MM.1S (cell line): Measurements from ENCODE around the gene RHOT1.
"Not testable (repeated sequence)": the region's sequence is repeated elsewhere in the genome, so short reads cannot be mapped to it uniquely, and the experiment has no call there.

ENCODE experiments used
- DNase-seq: peaks from one replicate; pipeline ENCODE4 v3.0.0-alpha.2; 2015
- H2AFZ ChIP-seq: fragments of 300-600 bp; sonication (generic); 2 replicates; pipeline ENCODE4 v1.6.0; 2016; ENCODE audit warnings: antibody characterized with exemption, low read length
- H3F3A ChIP-seq: fragments of 300-600 bp; sonication (generic); 2 replicates; pipeline ENCODE4 v1.6.1; 2016; ENCODE audit warnings: mild to moderate bottlenecking, antibody characterized with exemption, low read length, moderate library complexity, mixed read lengths; ENCODE audit not compliant: insufficient read depth
- H3K27ac ChIP-seq: fragments of 300-600 bp; sonication (generic); 2 replicates; pipeline ENCODE4 v1.5.1; 2016; ENCODE audit warnings: mild to moderate bottlenecking, low read length
- H3K27me3 ChIP-seq: fragments of 300-600 bp; sonication (generic); replicated peaks from 2 replicates; pipeline ENCODE4 v1.6.0; 2016; ENCODE audit warnings: low read length; ENCODE audit not compliant: insufficient read depth
- H3K36me3 ChIP-seq: fragments of 300-600 bp; sonication (generic); replicated peaks from 2 replicates; pipeline ENCODE4 v1.6.1; 2016; ENCODE audit warnings: mild to moderate bottlenecking, low read length, mixed read lengths; ENCODE audit not compliant: insufficient read depth
- H3K4me1 ChIP-seq: fragments of 300-600 bp; sonication (generic); 2 replicates; pipeline ENCODE4 v1.6.1; 2016; ENCODE audit warnings: low read length, mixed read lengths
- H3K4me2 ChIP-seq: fragments of 300-600 bp; sonication (generic); 2 replicates; pipeline ENCODE4 v1.6.0; 2016; ENCODE audit warnings: low read depth, low read length
- H3K4me3 ChIP-seq: fragments of 300-600 bp; sonication (generic); 2 replicates; pipeline ENCODE4 v1.5.1; 2016; ENCODE audit warnings: low read length, mixed read lengths
- H3K79me2 ChIP-seq: fragments of 300-600 bp; sonication (generic); 2 replicates; pipeline ENCODE4 v1.6.1; 2016; ENCODE audit warnings: mixed run types, low read length, mixed read lengths
- H3K9ac ChIP-seq: fragments of 300-600 bp; sonication (generic); 2 replicates; pipeline ENCODE4 v1.6.1; 2016; ENCODE audit warnings: low read length, mixed read lengths
- H3K9me2 ChIP-seq: fragments of 300-600 bp; sonication (generic); replicated peaks from 2 replicates; pipeline ENCODE4 v1.6.1; 2016; ENCODE audit warnings: mild to moderate bottlenecking, low read length, mixed read lengths; ENCODE audit not compliant: insufficient read depth
- H3K9me3 ChIP-seq: fragments of 300-600 bp; sonication (generic); replicated peaks from 2 replicates; pipeline ENCODE4 v1.6.1; 2016; ENCODE audit warnings: mild to moderate bottlenecking, low read length, mixed read lengths; ENCODE audit not compliant: insufficient read depth
- H4K20me1 ChIP-seq: fragments of 300-600 bp; sonication (generic); 2 replicates; pipeline ENCODE4 v1.6.1; 2016; ENCODE audit warnings: mild to moderate bottlenecking, low read length, moderate library complexity, mixed read lengths; ENCODE audit not compliant: insufficient read depth
- EZH2 ChIP-seq: fragments of 300-600 bp; sonication (generic); optimal IDR thresholded peaks from 2 replicates; pipeline ENCODE3; 2017; ENCODE audit warnings: low read depth, mild to moderate bottlenecking, antibody characterized with exemption, low read length, mixed read lengths
- EZH2phosphoT487 ChIP-seq: fragments of 300-600 bp; sonication (generic); IDR thresholded peaks from 2 replicates; pipeline ENCODE4 v1.6.1; 2018; ENCODE audit warnings: antibody characterized with exemption, low read length
- TF ChIP-seq, protein P1 (sequence below): fragments of 300-600 bp; sonication (generic); IDR thresholded peaks from 2 replicates; pipeline ENCODE4 v1.5.1; 2016; ENCODE audit warnings: antibody characterized with exemption, low read length, mixed read lengths

RHOT1 gene

DNA sequence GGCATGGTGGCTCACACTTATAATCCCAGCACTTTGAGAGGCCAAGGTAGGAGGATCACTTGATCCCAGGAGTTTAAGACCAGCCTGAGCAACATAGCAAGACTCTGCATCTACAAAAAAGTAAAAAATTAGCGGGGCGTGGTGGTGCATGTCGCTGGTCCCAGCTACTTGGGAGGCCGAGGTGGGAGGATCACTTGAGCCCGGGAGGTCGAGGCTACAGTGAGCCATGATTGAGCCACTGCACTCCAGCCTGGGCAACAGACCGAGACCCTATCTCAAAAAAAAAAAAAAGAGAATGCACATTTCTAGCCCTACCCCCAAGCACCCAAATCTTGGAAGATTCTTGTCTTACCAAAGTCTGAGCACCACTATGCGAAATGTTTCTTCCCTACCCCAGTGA, 15.6 kb upstream of the RHOT1 start:
- no peak for DNase-seq
- Histone ChIP-seq H3K4me1 (no peaks in the 10 kb centered on the region), H3F3A (no peaks in the 10 kb centered on the region), H3K9me2 (no peaks in the 10 kb centered on the region), H3K9ac (no peak overlapping the region; the same call in 1 of the 2 replicates), H3K27ac (no peak overlapping the region), H3K4me2 (peak overlapping the region; percentile 84), H3K9me3 (no peaks in the 10 kb centered on the region), H3K4me3 (peak overlapping the region; percentile 76), H3K36me3 (no peaks in the 10 kb centered on the region), H4K20me1 (no peaks in the 10 kb centered on the region), H2AFZ (peak overlapping the region; percentile 87), H3K27me3 (no peaks in the 10 kb centered on the region), H3K79me2 (no peaks in the 10 kb centered on the region)
- no peak for TF ChIP-seq EZH2
- TF ChIP-seq, protein P1, sequence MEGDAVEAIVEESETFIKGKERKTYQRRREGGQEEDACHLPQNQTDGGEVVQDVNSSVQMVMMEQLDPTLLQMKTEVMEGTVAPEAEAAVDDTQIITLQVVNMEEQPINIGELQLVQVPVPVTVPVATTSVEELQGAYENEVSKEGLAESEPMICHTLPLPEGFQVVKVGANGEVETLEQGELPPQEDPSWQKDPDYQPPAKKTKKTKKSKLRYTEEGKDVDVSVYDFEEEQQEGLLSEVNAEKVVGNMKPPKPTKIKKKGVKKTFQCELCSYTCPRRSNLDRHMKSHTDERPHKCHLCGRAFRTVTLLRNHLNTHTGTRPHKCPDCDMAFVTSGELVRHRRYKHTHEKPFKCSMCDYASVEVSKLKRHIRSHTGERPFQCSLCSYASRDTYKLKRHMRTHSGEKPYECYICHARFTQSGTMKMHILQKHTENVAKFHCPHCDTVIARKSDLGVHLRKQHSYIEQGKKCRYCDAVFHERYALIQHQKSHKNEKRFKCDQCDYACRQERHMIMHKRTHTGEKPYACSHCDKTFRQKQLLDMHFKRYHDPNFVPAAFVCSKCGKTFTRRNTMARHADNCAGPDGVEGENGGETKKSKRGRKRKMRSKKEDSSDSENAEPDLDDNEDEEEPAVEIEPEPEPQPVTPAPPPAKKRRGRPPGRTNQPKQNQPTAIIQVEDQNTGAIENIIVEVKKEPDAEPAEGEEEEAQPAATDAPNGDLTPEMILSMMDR, result no peak
- TF ChIP-seq EZH2phosphoT487, result no peak

DNA sequence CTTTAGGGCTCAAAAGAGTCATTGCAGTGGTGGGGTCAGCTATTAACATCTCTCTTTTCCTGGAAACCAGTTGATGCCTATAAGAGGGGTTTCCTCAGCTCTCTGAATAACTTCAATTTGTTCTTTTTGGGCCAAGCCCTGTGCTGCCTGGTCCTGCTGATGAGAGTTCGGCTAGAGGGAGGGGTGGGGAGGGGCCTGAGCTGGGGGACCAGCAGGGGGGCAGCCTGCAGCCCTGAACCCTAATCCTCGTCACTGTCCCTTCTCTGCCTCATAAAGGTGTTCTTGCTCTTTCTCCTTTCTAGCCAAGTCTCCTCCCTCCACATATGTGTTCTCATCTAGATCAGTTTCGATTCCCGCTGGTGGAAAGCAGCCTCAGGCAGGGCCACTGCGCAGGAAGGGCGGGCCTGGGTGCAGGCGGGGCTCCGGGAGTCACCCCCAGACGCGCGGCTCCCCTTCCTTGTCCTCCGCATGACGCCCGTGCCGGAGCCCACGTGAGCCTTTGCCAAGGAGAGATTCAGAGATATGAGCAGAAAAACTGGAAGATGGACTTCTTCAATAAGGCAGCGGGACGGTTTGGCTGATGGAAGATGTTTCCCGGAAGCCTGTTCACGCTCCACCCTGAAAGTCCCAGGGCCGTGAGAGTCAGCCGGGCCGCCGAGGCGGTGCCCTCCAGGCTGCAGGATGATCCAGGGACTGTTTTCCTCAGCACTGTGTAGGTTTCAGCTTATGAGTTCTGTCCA, 15.0 kb upstream of the RHOT1 start:
- Histone ChIP-seq H3K27ac (peak overlapping the region; percentile 10; the same call in 1 of the 2 replicates), H3K27me3 (no peaks in the 10 kb centered on the region), H3F3A (no peaks in the 10 kb centered on the region), H3K36me3 (no peaks in the 10 kb centered on the region), H3K9me2 (no peaks in the 10 kb centered on the region), H4K20me1 (no peaks in the 10 kb centered on the region), H3K4me3 (peak overlapping the region; percentile 76), H3K9ac (peak overlapping the region; percentile 36; the same call in 1 of the 2 replicates), H3K4me2 (peak overlapping the region; percentile 84), H3K4me1 (no peaks in the 10 kb centered on the region), H3K9me3 (no peaks in the 10 kb centered on the region), H2AFZ (peak overlapping the region; percentile 87), H3K79me2 (no peaks in the 10 kb centered on the region)
- TF ChIP-seq EZH2phosphoT487, result no peak
- TF ChIP-seq, protein P1, result no peak
- TF ChIP-seq EZH2, result no peak
- peak; percentile 81 for DNase-seq

DNA sequence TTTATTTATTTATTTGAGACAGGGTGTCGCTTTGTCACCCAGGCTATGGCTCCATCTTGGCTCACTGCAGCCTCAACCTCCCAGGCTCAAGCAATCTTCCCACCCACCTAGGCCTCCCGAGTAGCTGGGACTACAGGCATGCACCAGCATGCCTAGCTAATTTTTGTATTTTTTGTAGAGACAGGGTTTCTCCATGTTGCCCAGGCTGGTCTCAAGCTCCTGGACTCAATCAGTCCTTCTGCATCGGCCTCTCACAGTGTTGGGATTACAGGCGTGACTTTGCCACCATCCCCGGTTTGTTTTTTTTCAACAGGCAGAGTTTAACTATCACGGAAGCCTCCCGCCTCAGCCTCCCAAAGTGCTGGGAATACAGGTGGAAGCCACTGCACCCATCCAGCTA, 13.8 kb upstream of the RHOT1 start:
- H3F3A ChIP-seq, H3K27me3 ChIP-seq, H3K9ac ChIP-seq, H2AFZ ChIP-seq, DNase-seq, H3K4me3 ChIP-seq, H3K79me2 ChIP-seq, H3K4me1 ChIP-seq, H3K9me2 ChIP-seq, H3K9me3 ChIP-seq, H3K36me3 ChIP-seq, H4K20me1 ChIP-seq, H3K27ac ChIP-seq: not testable (repeated sequence)
- 0 out of 2 replicates have a peak overlapping the region, but pooled peaks have one; percentile 84 for H3K4me2 ChIP-seq

DNA sequence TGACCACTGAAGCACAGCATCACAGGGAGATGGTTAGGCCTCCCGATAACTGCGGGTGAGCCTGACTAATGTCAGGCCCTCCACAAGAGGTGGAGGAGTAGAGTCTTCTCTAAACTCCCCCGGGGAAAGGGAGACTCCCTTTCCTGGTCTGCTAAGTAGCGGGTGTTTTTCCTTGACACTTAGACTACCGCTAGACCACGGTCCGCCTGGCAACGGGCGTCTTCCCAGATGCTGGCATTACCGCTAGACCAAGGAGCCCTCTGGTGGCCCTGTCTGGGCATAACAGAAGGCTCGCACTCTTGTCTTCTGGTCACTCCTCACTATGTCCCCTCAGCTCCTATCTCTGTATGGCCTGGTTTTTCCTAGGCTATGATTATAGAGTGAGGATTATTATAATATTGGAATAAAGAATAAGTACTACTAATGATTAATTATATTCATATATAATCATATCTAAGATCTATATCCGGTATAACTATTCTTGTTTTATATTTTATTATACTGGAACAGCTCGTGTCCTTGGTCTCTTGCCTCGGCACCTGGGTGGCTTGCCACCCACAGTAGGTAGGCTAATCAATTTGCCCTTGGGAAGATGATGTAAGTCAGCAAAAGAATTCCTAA, 6.7 kb upstream of the RHOT1 start:
- not testable (repeated sequence) for H3K9ac ChIP-seq, H3K79me2 ChIP-seq, H3K4me3 ChIP-seq, H3F3A ChIP-seq, H4K20me1 ChIP-seq, DNase-seq, H3K9me2 ChIP-seq, H3K9me3 ChIP-seq, H3K4me1 ChIP-seq, H2AFZ ChIP-seq, H3K36me3 ChIP-seq, H3K27me3 ChIP-seq, H3K27ac ChIP-seq, H3K4me2 ChIP-seq
